ENCODE data around the gene PDXK.

PDXK gene

DNA sequence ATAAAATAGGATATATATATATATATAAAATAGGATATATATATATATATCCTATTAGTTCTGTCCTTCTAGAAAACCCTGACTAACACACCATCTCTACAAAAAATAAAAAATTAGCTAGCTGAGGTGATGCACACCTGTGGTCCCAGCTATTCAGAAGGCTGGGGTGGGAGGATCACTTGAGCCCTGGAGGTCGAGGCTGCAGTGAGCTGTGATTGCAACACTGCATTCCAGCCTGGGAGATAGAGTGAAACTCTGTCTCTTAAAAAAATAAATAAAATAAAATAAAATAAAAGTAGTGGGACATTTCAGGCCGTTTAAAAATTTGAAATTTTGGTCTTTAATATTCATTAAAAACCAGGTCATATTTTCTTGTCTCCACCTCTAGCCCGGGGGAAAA is 66.2 kb downstream of the PDXK start:
- DNase-seq: no peak

DNA sequence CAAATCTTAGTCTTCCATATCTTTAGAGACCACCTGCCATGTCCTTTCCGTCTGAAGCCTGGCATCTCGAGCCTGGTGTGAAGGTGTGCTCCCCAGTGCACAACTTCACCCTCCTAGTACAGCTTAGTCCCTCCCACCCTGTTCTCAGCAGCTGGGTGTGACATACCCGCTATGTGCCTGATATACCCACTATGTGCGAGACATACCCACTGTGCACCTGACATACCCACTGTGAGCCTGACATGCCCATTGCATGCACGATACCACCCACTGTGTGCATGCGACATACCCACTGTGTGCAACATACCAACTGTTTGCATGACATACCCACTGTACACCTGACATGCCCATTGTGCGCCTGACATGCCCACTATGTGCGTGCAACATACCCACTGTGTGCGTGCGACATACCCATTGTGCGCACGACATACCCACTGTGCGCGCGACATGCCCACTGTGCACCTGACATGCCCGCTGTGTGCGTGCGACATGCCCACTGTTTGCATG is 67.4 kb downstream of the PDXK start:
- DNase-seq: no peak

DNA sequence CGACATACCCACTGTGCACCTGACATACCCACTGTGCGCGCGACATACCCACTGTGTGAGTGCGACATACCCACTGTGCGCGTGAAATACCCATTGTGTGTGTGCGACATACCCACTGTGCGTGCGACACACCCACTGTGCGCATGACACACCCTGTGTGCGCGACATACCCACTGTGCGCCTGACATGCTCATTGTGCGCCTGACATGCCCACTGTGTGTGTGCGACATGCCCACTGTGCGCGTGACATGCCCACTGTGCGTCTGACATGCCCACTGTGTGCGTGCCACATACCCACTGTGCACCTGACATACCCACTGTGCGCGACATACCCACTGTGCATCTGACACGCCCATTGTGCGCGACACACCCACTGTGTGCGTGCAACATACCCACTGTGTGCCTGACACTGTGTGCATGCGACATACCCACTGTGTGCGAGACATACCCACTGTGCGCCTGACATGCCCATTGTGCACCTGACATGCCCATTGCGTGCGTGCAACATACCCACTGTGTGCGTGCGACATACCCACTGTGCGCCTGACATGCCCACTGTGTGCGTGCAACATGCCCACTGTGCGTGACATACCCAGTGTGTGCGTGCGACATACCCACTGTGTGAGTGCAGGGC is 68.0 kb downstream of the PDXK start:
- no peak for DNase-seq

DNA sequence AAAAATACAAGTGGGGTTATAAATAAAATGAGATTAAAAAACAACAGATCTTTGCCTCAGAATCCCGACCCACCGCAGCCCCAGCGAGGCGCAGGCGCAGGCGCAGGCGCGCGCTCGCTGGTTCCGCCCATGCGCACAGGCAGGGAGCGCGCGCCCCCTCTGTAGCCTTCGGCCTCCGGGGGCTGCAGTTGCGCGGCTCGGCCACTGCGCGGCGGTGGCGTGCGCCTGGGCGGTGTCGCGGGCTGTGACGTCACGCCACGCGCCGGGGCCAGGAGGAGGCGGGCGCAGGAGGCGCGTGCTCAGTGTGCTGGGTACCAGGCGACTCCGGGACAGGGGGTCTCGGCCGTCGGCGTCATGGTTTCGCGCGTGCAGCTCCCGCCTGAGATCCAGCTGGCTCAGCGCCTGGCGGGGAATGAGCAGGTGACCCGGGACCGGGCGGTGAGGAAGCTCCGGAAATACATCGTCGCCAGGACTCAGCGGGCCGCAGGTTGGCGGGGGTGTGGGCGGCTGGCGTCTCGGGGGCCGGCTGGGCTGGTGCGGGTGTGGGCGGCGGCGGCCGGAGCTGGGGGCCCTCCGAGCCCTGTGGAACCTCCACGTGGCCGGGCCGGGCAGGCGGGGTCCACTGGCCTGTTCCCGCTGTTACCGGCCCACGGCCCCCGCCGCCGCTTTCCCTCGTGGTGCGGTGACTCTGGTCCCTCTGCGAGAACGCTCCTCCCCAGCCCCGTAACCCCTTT is 70.5 kb downstream of the PDXK start, which contains the start of gene RRP1:
RRP1 (plus strand) TSS at position 302 of the 734 bp plus-strand sequence; CDS start at position 355, 53 bp downstream.
- DNase-seq: peak; percentile 81

DNA sequence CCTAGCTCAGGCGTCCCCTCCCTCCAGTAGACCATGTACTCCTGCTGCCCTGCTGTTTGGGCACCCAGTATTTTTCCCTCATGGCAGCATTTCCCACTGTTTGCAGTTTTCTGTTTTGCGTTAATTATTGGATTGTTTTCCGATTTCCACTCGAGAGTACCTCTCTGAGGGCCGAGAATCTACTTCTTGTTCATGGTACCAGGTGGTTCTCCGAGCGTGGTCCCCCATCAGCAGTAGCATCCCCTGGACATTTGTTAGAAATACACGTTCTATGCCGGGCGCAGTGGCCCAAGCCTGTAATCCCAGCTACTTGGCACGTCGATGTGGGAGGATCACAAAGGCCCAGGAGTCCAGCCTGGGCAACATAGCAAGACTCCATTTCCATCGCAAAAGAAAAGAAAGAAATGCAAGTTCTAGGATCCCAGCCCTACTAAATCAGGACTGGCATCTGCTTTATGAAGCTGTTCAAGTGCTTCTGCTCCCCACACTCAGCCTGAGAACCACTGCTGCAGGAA is 71.1 kb downstream of the PDXK start:
- DNase-seq: no peak

DNA sequence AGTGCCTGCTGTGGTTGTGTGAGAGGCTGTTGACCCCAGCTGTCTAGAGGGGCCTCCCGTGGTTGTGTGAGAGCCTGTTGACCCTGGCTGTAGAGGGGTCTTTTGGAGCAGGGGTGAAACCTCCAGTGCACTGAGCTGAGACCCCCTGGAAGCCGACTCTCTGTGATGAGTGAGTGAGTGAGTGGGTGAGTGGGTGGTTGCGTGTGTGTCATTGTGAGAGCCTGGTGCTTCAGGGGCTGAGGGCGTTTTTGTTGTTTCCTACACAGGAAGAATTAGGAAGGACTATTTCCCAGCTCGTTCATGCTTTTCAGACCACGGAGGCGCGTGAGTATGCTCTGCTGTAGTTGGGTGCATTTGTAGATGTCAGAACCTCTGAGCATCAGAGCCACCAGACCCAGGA is 73.5 kb downstream of the PDXK start:
- no peak for DNase-seq

DNA sequence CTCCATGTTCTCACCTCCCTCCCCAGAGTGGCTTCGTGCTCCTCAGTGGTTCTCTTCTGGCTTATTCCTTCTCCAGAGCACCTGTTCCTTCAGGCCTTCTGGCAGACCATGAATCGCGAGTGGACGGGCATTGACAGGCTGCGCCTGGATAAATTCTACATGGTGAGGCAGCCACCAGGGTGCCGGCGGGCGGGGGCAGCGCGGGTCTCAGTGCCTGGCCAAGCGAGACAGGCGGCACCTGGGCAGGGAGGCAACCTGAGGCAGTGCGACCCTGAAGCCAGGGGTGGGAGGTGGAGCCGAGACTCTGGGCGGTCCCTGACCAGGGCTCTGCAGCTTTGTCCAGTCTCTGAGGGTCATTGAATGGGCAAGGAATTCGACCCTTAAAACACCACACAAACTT is 74.3 kb downstream of the PDXK start:
- DNase-seq: no peak

DNA sequence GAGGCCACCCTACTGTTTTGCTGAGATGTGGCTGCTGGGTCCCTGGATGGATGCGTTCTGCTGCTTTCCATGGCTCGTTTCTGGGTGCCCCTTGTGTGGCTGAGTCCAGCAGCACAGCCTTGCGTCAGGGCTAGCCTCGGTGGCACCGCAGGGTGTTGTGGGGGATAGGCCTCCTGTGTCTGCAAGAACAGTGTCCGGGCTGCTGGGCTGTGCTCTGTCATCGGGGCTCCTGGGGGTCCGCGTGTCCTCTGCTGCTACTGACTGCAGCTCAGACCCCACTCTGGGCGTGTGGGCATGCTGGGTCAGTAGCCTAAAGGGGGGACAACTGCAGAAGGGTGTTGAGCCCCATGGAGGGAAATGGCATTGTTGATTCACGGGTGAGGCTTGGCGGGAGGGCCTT is 75.4 kb downstream of the PDXK start:
- DNase-seq: no peak

DNA sequence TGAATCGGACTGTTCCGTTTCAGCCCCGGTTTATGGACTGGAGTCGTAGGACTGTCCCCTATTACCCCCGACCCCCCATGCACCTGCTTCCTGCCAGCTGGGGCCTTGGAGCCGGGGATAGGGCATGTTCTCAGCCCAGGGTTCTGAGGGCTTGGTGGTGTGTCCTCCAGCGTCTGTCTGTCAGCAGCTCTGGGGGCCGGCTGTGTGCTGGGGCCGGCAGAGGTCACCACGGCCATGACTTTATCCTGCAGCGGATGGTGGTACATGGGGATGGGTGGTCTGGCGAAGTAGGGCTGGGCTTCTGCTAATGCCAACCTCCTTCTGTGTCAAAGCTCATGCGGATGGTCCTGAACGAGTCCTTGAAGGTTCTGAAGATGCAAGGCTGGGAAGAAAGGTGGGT is 75.9 kb downstream of the PDXK start:
- no peak for DNase-seq

DNA sequence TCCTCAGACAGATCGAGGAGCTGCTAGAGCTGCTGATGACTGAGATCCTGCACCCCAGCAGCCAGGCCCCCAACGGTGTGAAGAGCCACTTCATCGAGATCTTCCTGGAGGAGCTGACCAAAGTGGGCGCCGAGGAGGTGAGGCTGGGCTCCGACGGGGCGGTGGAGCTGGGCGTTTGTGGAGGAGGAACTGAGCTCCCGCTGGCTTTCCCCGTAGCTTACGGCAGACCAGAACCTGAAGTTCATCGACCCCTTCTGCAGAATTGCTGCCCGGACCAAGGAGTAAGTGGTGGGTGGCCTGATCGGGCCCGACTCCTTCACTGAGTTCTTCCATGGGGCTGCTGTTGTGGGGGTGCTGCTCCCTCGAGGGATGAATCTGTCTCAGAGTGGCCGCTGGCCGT is 78.5 kb downstream of the PDXK start:
- no peak for DNase-seq

DNA sequence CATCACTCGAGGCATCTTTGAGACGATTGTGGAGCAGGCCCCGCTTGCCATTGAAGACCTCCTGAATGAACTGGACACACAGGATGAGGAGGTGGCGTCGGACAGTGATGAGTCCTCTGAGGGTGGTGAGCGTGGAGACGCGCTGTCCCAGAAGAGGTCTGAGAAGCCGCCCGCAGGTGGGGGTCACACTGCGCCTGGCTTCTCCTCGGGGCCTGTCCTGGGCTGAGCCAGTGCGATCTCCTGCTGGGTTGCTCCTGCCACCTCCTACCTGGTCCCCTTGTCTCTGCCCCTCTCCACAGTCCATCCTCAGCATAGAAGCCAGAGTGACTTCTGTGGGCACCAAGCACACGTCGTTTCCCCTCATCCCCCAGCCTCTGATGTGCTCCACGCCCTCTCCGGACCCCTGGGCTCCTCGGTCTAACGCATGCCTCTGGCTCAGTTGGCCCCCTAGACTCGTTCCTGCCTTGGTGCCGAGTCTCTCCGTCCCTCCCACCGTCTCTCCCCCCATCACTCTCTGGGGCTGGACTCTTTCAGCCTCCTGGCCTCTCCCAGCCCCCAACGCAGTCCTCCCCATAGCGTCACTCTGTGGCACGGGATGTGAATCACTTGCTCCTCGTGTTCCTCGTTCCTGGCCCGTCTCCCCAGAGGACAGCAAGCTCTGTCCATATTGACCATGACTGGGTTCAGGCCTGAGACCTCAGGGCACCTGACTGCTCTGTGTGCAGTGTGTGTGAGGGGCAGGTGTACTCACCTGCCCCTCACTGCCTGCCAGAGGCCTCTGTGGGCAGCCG is 79.2 kb downstream of the PDXK start:
- DNase-seq: no peak

DNA sequence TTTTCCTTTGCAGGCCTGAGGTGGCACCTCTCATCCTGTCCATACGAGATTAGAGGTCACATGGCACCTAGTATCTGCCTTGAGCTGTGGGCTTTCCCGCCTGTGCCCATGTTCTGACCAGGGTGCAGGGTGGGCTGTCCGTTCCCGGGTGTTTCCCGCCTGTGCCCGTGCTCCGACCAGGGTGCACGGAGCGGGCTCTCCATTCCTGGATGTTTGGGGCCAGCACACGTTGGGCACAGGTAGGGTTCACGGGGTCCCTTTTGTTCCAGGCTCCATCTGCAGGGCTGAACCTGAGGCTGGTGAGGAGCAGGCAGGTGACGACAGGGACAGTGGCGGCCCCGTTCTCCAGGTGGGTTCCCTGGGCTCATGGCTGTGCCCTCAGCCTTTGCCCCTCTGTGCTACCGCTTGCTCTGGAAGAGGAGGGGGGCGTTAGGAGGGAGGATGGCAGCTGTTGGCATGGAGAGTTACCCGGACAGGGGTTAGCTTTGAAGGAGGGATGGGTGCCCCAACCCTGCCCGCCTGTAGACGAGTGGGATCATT is 80.4 kb downstream of the PDXK start:
- no peak for DNase-seq

DNA sequence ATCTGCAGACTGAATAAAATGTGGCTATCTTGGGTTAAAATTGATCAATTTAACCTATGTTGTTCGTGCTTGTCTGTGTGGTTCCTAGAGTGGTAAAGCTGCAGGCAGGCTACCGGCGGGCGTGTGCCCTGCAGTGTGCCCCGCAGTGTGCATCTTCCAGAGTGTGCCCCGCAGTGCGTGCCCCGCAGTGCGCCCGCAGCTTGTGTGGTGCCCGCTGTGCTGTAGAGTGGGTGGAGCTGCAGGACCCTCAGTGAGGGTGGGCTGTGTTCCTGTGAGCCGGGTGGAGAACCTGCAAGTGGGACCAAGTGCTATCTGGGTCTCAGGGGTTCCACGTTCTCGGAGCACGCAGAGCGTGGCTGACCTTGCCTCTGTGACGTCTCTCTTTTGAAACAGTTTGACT is 81.2 kb downstream of the PDXK start:
- no peak for DNase-seq

DNA sequence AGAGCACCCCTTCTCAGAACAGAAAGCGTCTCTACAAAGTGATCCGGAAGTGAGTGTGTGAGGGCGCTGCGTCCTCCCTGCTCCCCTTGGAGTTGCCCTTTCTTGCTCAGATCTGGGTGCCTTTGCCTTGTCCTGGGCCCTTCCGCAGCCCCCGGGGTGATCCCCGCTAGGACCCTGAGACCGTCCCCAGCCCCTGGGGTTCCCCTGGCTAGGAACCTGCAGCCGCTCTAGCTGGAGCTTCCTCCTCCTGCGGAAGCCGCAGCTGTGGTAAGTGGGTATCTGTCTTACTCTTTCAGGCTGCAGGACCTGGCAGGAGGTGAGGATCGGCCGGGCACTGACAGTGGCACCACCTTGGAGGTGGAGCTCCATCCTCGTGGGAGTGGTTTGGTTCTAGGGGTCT is 81.6 kb downstream of the PDXK start:
- DNase-seq: no peak

DNA sequence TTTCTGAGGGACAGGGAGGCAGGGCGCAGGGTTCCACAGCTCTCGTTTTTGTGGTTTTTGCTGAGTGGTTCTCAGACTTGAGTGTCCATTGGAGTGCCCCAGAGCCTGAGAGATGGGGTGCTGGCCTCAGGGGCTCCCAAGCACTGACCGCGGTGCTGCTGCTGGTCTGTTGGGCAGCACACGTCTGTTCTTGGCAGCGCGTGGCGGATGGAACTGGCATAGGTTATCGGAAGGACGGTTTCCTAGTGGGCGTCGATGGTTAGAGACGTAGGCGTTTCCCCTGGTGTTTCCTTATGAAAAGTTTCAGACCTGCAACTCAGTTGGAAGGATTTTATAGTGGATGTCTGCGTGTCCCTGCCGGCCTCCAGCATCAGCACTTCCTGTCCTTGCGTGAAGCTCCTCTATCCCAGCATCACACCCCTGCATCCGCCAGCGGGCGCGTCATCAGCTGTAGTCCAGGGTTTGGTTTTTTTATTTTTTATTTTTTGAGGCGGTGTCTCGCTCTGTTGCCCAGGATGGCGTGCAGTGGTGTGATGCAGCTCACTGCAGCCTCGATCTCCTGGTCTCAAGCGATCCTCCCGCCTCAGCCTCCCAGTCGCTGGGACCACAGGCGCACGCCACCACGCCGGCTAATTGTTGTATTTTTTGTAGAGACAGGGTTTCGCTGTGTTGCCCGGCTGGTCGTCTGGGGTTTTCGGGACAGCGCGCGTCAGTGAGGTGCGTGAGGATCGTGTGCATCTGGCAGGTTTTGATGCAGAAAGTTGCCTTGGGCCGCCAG is 82.3 kb downstream of the PDXK start:
- no peak for DNase-seq

DNA sequence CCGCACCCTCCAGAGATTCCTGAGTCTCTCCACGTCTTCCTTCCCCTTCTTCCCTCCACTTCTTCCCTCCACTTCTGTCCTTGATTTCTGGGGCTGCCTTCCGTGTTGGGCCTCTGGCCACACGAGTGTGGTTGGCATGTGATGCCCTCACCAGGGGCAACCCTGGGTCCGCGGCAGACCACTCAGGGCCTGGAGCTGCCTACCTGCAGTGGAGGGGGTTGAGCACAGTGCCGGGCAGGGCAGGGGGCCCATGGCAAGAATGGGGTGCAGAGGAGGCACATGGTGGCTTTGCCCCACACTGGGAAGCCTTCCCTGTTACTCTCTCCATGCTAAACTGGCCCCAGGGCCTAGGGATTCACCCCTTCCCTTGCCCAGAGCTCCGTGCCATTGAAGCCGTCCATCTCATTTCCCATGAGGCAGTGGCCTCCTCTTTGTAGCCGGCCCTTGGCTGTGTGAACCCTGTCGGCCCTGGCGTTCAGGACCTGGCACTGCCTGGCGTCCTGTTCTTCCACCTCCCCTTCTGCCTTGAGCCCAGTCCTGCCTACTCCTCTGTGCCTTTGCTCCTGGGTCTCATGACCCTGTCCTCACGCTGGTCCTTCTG is 83.9 kb downstream of the PDXK start:
- no peak for DNase-seq

DNA sequence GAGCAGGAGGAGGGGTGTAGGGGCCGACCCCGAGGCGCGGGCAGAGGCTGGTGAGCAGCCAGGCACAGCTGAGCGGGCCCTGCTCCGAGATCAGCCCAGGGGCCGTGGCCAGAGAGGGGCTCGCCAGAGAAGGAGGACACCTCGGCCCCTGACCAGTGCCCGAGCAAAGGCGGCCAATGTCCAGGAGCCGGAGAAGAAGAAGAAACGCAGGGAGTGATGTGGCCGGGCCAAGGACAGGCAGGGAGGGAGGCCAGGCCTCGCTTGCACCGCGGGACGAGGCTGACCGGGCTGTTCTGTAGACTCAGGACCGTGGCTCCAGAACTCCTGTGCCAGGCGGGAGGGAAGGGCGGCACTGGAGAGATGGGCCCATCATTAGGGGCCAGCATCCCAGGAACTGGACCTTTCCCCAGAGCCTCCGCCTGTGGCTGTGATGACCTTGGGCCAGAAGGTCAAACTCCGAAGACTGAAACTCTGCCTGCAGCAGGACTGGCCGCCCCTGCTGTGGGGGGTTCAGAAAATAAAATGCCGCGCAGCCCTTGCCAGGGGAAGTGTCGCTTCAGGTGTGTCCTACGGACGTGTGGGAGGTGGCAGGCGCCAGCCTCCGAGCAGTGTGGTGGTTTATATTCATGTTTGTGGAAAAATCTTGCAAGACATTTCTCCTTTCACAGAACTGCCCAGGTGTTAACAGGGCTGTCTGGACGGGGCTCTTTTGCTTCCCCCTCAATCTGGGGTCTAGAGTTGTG is 84.8 kb downstream of the PDXK start:
- DNase-seq: no peak

DNA sequence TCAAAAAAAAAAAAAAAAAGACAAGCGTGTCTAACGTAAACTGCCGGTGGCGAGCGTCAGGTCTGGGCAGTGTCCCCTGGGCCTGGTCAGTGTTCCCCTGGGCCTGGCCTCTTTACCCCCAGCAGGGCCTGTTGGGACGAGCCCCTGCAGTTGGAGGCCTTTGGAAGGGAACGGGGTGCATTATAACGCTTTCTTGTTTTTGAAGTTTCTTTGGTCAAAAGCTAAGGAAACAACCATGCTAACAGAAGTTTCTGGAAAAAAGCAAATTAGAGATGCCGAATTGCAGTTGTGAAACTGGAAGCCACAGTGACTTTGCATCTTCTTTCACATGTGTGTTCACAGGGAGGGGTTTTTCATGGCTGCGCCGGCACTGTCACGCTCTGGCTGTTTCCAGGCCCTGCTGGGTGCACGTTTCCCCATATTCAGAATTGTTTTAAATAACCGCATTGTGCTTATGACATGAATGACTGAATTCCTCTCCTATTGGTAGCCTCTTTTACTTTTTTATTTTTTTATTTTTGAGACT is 86.4 kb downstream of the PDXK start:
- peak; percentile 83 for DNase-seq

DNA sequence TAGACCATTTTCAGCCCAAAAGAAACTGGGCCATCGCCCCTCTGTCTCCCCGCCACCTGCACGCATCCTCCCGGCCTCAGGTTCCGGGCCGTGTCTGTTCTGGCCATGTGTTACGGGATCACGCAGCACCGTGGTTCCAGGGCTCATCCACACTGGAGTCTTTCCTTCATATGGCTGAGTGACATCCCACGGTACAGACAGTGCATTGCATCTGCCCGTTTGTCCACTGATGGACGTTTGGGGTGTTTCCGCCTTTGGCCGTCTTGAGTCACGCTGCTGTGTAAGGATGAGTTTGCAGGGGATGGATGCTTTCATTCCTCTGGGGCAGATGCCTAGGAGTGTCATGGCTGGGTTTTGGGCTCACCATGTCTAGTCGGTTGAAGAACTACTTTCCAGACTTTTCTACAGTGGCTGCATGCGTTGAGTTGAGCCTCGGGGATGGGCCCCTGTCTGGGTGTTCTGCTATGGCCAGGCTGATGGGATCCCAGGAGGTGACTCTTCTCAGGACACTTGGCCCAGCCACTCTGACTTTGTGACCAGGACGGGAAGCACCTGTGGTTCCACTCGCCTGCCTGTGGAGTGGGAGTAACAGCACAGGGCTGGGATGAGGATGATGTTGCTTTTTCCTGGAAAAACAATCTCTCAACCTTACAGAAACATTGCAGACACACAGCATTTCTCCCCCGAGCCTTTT is 87.2 kb downstream of the PDXK start:
- no peak for DNase-seq

DNA sequence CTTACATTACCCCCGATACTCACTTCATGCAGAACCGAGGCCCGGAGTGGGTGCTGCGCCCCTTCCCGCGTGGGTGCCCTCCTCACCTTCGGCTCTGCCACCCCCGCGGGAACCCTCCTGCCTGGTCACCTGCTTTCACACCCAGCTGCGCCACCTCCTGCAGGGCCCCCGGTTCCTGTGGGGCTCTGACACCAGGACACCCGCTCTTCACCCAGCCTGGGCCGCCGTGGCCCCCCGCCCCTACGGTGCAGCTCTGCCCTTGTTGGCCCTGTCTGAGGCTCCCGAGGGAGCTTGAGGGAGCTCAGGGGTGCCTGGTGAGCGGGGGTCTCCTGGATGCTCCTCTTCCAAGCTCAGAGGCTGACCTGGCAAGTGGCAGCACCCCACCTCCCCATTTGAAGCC is 89.4 kb downstream of the PDXK start:
- DNase-seq: no peak
